Stimulated activated CD4-positive, alpha-beta T cell treated with anti-CD3 and anti-CD28 coated beads, Interleukin-15, amount 100 ng/mL, for 48 hours (primary cell): ENCODE measurements around the gene IQGAP3.
"Not testable (repeated sequence)": the region's sequence is repeated elsewhere in the genome, so short reads cannot be mapped to it uniquely, and the experiment has no call there.

ENCODE experiments used
- DNase-seq, 2 donors: peaks; one replicate each; pipeline ENCODE4 v3.0.0-alpha.2; 2020; ENCODE audit warnings: low read depth in 2 of 2

The IQGAP3 gene, protein sequence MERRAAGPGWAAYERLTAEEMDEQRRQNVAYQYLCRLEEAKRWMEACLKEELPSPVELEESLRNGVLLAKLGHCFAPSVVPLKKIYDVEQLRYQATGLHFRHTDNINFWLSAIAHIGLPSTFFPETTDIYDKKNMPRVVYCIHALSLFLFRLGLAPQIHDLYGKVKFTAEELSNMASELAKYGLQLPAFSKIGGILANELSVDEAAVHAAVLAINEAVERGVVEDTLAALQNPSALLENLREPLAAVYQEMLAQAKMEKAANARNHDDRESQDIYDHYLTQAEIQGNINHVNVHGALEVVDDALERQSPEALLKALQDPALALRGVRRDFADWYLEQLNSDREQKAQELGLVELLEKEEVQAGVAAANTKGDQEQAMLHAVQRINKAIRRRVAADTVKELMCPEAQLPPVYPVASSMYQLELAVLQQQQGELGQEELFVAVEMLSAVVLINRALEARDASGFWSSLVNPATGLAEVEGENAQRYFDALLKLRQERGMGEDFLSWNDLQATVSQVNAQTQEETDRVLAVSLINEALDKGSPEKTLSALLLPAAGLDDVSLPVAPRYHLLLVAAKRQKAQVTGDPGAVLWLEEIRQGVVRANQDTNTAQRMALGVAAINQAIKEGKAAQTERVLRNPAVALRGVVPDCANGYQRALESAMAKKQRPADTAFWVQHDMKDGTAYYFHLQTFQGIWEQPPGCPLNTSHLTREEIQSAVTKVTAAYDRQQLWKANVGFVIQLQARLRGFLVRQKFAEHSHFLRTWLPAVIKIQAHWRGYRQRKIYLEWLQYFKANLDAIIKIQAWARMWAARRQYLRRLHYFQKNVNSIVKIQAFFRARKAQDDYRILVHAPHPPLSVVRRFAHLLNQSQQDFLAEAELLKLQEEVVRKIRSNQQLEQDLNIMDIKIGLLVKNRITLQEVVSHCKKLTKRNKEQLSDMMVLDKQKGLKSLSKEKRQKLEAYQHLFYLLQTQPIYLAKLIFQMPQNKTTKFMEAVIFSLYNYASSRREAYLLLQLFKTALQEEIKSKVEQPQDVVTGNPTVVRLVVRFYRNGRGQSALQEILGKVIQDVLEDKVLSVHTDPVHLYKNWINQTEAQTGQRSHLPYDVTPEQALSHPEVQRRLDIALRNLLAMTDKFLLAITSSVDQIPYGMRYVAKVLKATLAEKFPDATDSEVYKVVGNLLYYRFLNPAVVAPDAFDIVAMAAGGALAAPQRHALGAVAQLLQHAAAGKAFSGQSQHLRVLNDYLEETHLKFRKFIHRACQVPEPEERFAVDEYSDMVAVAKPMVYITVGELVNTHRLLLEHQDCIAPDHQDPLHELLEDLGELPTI (N-terminal part only)

DNA sequence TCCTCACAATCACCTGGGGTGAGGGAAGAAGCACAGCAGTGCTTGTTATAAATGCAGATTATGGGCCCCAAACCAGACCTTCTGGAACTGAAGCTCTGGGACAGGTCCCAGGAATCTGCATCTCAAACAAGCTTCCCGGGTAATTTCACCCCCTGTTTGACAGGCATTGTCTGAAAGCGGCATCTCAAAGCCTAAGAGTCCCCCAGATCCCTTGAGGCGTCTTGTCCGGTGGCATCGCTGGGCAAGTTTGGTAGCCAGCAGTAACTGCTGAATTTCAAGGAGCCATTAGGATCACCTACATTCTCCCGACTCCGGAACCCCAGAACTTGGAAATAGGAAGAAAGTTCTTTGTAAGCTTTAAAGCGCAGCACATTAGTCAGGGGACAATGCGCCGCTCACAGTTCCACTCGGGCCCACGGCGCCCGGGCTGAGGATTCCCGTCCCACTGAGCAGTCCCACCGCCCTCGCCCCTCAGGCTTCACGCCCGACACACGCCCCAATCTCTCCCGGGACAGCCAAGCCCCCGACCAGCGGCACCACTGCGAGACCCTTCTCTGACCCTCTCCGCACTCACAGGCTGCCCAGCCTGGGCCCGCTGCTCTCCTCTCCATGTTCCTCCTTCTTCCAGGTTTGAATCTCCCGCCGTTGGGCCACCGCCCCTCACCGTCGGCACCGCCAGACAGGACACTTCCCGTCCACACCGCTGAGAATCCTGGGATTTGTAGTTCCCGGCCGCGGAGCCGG, at the start of gene IQGAP3:
Gene IQGAP3, minus strand, starts transcription at position 647 of the 744 bp plus-strand sequence. Its CDS starts 36 bp downstream, at position 611.
- DNase-seq = peak; percentile 61 to 62

DNA sequence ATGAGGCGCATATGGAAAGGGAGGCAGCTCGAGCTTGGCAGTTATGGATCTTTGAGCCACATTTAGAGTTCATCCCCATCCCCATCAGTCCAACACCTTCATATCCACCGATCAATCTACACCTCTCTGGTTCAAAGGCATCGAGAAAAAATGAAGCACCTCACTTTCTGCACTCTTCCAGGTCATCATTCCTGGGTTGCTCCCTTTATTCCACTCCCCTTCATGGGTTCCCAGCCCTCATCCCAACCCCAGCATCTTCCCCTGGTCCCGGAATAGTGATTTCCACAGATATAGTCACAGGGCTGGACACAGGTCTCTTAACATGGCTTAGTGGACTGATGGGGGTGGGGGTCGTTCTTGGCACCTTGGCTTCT, 47.2 kb upstream of the IQGAP3 start:
- DNase-seq = no peak

DNA sequence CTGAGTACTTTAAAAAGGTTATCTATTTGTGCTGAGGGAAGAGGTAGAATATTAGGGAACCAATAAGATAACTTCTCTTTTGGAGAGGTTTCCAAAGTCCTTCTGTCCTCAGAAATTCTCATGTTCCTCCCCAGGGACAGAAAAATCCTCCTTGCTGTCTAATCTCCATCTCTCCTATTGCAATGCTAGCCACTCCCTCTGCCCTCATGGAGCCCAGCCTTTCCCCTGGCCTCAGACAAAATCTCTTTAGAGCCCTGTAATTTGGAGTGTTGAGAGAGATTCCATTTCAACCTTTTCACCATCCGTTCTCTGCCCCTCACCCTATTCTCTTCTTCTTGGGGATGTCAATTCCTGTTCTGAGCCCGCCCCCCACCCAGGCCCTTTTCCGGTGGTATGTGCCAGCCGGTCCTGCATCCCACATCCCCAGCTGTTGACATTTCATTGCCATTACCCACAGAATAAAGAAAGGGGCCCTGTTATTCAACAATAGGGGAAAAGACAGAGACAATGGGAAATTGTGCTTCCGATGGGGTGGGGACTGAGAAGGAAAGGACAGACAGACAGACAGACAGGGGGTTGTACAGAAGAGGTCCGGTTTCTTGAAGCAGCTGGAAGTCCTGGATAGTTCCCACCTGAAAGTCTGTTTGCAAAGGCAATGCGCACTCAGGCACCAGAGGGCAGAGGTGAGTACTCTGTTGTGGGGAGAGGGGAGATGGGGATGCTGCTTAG, 46.7 kb upstream of the IQGAP3 start, which contains the start of gene HAPLN2:
Gene HAPLN2, plus strand, starts transcription at position 563 of the 729 bp plus-strand sequence. CDS start 4,076 bp downstream, outside the sequence.
- no peak for DNase-seq

DNA sequence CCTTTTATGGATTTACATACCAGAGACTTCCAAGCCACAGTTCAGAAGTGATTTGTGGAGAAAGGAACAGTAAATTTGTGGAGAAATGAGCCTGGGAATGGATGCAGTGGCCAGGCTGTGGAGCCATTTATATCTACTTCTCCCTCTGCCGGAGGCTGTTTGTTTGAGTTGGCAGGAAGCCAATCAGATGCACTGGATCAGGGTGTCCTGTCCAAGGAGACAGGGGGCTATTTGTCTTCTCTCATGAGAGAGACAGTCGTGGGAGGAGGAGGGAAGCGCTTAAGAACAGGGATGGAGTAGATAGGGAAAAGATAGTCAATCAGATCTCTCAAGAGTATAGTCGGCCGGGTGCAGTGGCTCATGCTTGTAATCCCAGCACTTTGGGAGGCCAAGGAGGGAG, 44.1 kb upstream of the IQGAP3 start:
- DNase-seq = no peak

DNA sequence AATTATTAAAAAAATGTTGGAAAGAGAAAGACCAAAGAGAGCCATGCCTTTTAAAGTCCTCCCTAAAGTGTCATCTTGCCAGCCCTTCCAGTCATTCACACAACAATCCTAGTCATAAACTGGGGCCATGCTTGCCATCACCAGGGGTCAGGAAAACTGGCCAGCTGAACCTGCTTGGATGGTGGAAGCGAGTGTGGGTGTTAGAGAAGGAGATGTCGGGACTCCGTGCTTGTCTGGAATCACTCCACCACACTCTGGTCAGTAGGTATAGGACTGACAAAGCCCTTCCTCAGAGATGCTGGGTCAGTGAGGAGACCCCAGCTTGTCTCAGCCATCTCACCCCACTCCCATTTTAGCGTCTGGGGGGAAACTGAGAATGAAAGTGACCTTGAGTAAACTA, 43.6 kb upstream of the IQGAP3 start:
- DNase-seq = no peak

DNA sequence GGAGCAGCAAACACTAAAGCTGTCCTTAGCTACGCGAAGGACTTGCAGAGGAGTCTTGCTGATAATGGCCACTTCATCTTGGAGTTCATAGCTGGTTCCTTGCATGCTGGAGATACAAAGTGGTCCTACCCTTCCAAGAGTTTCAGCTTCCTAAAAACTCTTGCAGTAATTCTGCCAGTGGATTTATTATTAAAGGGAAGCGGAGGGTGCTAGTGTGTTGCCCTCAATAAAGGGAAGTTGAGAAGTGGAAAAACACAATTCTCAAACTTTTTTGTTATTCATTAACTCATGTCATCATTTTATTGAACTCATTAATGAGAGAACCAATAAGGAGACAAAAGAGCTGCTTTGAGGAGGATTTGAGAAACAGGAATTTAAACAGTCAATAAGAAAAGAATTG, 40.3 kb upstream of the IQGAP3 start:
- no peak for DNase-seq

DNA sequence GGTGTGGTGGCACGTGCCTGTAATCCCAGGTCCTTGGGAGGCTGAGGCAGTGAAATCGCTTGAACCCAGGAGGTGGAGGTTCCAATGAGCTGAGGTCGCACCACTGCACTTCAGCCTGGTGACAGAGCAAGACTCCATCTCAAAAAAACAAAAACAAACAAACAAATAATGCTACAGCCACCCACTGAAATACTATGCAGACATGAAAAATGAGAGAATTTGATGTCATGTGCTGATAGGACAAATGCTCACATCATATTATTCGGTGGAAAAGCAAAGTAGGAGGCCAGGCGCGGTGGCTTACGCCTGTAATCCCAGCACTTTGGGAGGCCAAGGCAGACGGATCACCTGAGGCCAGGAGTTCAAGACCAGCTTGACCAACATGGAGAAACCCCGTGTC, 37.7 kb upstream of the IQGAP3 start:
- DNase-seq = not testable (repeated sequence)

DNA sequence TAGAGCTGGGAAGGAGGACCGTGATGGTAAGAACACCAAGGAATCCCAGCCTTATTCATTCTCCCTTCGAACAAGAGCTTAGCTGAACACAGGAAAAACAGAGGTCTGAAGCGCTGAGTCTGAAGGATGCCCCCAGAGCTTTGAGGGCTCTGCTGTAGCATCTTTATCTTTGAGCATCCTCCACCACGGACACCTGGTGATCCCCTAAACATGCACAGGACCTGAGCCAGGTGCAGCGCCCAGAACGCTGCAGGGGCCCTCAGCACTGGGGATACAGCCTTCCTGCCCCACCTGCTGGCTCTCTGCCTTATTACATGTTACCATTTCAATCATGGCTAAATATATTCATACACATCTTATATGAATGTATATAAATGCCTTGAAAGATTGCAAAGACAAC, 36.6 kb upstream of the IQGAP3 start:
- DNase-seq = peak in 1 of 2 donors; percentile 41

DNA sequence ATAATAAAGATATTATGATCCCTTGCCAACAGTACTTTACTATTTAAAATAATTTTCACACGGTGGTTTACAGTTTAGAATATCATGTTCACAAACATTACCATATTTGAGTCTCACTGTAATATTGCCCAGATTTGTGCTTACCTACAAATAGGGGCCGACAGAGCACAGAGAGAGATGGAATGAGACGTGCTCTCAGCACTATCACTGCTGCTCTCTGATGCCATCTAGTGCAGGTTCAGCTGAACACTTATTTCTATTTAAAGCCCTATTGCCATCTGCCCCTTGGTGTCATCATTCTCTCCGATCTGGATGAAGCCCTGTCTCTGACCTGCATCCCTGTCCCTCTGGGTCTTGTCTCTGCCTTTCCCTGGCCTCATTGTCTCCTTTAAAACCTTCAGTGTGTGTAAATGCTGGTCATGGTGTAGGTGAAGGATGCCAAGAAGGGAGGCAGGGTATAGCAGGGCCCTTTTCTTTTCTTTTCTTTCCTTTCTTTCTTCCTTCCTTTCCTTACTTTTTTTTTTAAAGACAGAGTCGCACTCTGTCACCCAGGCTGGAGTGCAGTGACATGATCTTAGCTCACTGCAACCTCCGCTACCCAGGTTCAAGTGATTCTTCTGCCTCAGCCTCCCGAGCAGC, 35.8 kb upstream of the IQGAP3 start:
- peak in 1 of 2 donors; percentile 58 for DNase-seq

DNA sequence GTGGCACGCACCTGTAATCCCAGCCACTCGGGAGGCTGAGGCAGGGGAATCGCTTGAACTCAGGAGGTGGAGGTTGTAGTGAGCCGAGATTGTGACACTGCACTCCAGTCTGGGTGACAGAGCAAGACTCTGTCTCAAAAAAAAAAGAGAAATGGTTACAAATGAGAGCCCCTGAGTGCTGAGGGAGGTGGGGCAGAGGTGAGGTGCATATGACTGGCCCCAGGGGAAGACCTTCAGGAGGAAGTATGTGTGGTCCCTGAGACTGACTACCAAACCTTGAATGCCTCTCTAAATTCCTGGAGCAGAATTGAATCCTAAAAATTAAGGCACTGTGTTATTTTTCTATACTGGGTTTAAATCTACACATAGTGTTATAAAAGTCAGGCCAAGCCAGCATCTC, 35.0 kb upstream of the IQGAP3 start:
- DNase-seq = not testable (repeated sequence)

DNA sequence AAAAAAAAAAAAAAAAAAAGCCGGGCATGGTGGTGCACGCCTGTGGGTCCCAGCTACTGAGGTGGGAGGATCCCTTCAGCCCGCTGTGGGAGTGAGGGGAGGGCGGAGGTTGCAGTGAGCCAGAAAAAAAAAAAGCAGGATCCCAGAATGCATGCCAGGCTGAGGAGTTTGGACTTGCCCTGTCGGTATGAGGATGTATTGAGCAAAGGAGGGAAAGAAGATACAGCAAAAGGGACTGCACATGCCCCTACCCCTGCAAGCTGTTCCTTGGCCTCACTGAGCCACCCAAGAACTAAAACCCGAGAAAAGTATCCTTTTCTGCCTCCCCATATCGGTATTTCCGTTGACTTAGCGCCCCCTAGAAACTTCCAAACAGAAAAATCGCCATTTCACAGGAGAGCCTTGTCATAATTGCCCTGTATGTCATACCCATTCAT, 30.2 kb upstream of the IQGAP3 start:
- DNase-seq = no peak

DNA sequence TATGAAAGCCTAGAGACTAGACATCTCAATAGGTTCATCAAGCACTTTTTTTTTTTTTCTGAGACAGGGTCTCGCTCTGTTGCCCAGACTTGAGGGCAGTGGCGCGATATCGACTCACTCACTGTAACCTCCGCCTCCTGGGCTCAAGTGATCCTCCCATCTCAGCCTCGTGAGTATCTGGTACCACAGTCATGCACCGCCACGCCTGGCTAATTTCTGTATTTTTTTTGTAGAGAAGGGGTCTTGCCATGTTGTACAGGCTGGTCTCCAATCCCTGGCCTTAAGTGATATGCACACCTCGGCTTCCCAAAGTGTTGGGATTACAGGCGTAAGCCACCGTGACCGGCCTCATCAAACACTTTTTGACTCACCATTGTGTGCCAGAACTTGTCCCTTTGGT, 29.5 kb upstream of the IQGAP3 start:
- DNase-seq = no peak

DNA sequence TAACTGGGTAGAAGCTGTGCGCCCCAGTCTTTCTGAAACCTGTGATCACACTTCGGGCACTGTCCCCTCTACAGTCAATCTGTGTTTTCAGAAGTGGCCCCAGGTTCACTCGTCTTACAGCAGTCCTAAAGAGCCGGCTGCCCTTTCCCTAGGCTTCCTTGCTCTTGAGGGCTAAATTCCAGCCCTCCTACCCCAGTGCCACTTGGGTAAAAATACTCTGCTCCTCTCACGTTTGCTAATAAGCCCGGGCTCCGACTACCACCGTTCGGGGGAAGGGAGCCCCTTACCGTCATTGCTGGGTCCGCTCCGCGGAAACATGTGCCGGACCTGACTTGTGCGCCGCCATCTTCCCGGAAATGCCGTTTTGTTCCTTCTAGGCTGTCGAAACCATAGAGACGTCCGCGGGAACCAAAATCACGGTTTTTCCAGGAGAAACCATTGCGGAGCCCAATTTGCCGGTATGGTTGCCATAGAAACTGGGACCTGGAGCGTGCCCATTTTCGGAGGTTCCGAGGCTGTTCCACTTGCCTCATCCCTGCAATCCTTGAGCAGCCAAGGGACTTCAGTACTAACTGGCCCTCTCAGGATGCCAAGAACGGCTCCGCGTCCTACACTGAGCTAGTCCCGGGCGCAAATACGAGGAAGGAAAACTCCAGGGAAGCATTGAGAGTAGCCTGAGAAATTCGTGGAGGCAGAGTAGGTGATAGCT, 28.9 kb upstream of the IQGAP3 start, which contains the start of gene GPATCH4:
Gene GPATCH4, minus strand, starts transcription at position 358 of the 709 bp plus-strand sequence.
- peak; percentile 58 to 63 for DNase-seq

DNA sequence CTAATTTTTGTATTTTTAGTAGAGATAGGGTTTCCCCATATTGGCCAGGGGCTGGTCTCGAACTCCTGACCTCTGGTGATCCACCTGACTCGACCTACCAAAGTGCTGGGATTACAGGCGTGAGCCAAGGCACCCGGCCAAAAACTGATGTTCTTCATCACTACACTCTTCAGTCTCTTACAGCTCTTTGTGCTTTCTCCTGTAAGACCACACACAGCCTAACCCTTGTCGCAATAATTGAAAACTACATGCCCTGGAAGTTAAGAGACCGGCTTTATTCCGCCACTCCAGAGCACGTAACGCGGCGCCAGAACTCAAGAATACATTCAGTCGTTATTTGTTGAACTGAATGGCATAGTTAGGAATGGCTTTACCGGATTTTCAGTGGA, 28.4 kb upstream of the IQGAP3 start:
- no peak for DNase-seq

DNA sequence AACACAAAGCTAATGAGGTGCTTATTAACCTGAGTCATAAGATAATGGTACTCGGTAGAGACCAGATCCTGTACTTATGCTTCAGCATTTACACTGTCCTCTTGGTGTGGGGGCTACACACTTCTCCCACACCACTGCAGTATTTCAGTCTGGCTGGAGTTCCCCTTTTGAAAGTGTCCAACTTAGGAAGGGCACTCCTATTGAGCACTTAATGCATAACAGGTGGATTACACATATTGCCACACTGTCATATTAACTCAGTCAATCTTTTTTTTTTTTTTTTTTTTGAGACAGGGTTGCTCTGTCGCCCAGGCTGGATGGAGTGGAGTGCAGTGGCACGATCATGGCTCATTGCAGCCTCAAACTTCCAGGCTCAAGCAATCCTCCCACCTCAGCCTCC, 27.4 kb upstream of the IQGAP3 start:
- DNase-seq = no peak

DNA sequence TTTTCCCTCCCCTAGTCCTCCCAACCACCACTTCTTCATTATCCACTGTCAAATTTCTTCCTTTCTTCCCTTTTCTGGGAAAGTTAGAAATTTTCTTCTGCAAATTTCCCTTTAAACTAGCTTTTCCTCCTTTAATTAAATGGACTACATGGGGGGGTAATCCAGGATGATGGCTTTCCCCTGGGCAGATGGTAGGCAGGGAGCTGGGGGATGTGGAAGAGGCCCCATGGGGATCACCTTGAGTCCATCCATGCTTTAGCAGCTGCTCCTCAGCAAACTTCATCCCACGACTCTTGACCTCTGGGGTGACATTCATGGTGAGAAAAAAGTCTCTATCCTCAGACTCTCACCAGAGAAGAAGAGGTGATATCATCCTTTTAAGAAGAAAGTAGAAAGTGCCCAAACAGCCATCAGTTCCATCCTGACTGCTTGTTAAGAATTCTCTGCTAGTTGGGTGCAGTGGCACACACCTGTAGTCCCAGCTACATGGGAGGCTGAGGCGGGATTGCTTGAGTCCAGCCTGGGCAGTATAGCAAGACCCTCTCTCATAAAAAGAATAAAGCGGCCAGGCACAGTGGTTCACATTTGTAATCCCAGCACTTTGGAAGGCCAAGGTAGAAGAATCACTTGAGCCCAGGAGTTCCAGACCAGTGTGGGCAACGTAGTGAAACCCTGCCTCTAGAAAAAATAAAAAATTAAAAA, 26.5 kb upstream of the IQGAP3 start:
- no peak for DNase-seq

DNA sequence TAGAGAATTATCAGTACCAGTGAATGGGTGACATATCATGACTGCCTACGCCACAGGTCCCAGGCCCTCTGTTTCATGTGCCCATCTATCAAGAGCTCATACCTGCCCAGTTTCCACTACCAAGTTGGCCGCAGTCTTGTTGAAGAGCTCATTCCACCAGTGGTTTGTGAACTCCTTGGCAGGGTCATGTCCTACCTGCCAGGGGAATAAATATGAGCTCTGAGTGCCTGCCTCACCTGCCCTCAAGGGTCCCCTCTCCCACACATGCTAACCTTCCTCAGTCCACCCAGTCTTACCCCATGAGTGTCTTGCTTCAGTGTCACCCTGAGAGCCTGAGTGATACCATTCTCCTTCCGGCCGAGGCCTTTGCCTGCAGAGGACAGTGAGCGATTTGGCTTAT, 25.8 kb upstream of the IQGAP3 start:
- no peak for DNase-seq

DNA sequence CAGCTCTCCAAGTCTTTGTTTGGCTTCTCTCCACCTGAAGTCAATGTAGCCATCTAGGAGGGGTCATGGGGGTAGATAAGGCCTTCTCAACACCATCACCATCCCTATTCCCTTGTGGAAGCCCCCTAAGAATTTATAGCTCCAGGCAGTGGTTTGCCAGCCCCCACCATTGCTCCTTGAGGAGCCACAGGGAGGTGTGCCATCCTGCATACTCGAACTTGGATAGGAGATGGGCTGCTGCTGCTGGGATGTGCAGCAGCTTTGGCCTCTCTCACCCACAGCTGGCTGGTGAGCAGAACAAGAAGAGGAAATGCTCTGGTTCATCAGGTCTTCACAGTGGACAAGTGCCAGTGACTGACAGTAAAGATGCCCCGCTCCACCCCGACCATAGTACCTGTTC, 24.1 kb upstream of the IQGAP3 start:
- no peak for DNase-seq
